Testis (tissue), 2 donors: ENCODE data around the gene INTU.

Experiments
- CTCF ChIP-seq, 3 experiments: fragments of 450-650 bp in 2 of 3; fragments of 200-600 bp in 1 of 3; sonication (generic) in 1 of 3; IDR thresholded peaks; one replicate each; pipeline ENCODE4 v1.5.1; 2016 to 2019; ENCODE audit warnings: antibody characterized with exemption in 3 of 3, mild to moderate bottlenecking in 2 of 3, moderate library complexity in 1 of 3
- POLR2A ChIP-seq: fragments of 450-650 bp; IDR thresholded peaks from one replicate; pipeline ENCODE4 v1.6.1; 2017; ENCODE audit warnings: antibody characterized with exemption, mild to moderate bottlenecking, moderate library complexity

GRCh38 chr4:127629371-127629770 is 3.4 kb upstream of the INTU start:
- TF ChIP-seq CTCF (IDR thresholded peaks at IDR 0.05) (no peak), POLR2A (no peak)
